Omental fat pad (tissue), 4 donors: ENCODE measurements around the gene CTU2. TPM values are rescaled to one million over a fixed set of nuclear protein-coding genes. Genes with fewer than 3 reads are reported as not detected.
"Not testable (repeated sequence)": the region's sequence is repeated elsewhere in the genome, so short reads cannot be mapped to it uniquely, and the experiment has no call there.

Experiments used
- ATAC-seq: fragments of 150-250 bp; one replicate; pipeline ENCODE4 v1.9.1; 2016; ENCODE audit warnings: mild to moderate bottlenecking, moderate library complexity; ENCODE audit not compliant: low FRiP score
- DNase-seq: peaks from one replicate; pipeline ENCODE4 v3.0.0-alpha.2; 2019; ENCODE audit warnings: low spot score
- total RNA-seq, 4 donors: library from RNA; depleted of rRNA; stranded (reverse); fragments of >200 nt; gene quantifications; one replicate each; pipeline ENCODE4 v1.1.0, GENCODE V29; 2016
- TF ChIP-seq, protein P1 (sequence below), 3 donors: fragments of 450-650 bp; IDR thresholded peaks; one replicate each; pipeline ENCODE4 v1.5.1; 2016 to 2017; ENCODE audit warnings: antibody characterized with exemption in 3 of 3, mild to moderate bottlenecking in 3 of 3, moderate library complexity in 2 of 3

The CTU2 gene
- total RNA-seq, 4 donors from 2014 or later, result 6.8 to 23.7 (median 10.2) TPM

DNA sequence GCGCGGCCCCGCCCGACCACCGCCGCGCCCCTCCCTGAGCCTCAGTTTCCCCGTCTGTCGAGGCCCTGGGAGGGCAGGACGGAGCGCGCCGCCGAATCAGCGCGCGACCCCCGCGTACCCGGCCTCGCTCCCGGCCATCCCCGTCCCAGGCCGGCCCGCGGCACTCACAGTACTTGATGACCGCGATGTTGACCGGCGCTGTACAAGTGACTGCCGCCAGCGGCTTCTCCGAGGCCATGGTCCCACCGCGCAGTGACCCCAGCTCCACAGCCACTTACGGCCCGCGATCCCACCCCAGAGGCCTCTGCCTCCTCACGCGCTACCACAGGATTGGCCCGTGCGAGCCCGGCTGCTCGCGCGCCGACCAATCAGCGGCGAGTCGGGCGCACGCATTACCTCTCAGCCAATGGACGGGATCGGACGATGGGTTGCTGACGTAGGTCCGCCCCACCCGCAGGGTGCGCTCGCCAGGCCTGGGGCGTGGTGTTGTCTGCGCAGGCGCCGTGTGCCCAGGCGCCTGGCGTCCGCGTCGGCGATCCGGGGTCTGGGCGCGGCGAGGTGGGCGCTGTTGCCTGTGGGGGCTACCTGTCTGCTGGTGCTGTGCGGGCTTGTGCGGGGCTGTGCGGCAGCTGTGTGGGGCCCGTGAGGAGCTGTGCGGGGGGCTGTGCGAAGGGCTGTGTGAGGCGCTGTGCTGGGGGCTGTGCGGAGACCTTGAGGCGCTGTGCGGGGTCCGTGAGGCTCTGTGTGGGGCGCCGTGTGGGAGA, 43.3 kb upstream of the CTU2 start, which contains the start of gene MVD:
MVD (minus strand) TSS at position 249 of the 764 bp plus-strand sequence; CDS start at position 238, 11 bp downstream.
- TF ChIP-seq, protein P1, sequence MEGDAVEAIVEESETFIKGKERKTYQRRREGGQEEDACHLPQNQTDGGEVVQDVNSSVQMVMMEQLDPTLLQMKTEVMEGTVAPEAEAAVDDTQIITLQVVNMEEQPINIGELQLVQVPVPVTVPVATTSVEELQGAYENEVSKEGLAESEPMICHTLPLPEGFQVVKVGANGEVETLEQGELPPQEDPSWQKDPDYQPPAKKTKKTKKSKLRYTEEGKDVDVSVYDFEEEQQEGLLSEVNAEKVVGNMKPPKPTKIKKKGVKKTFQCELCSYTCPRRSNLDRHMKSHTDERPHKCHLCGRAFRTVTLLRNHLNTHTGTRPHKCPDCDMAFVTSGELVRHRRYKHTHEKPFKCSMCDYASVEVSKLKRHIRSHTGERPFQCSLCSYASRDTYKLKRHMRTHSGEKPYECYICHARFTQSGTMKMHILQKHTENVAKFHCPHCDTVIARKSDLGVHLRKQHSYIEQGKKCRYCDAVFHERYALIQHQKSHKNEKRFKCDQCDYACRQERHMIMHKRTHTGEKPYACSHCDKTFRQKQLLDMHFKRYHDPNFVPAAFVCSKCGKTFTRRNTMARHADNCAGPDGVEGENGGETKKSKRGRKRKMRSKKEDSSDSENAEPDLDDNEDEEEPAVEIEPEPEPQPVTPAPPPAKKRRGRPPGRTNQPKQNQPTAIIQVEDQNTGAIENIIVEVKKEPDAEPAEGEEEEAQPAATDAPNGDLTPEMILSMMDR (IDR thresholded peaks at IDR 0.05), result no peak
- ATAC-seq (peak; percentile 99), DNase-seq (peak; percentile 77)

GRCh38 chr16:88665148-88665547, 41.2 kb upstream of the CTU2 start:
- TF ChIP-seq, protein P1 (IDR thresholded peaks at IDR 0.05), result no peak
- ATAC-seq (no peak), DNase-seq (no peak)

GRCh38 chr16:88665570-88665969, 40.7 kb upstream of the CTU2 start:
- no peak for DNase-seq
- no peak for ATAC-seq
- TF ChIP-seq, protein P1 (IDR thresholded peaks at IDR 0.05), result no peak

DNA sequence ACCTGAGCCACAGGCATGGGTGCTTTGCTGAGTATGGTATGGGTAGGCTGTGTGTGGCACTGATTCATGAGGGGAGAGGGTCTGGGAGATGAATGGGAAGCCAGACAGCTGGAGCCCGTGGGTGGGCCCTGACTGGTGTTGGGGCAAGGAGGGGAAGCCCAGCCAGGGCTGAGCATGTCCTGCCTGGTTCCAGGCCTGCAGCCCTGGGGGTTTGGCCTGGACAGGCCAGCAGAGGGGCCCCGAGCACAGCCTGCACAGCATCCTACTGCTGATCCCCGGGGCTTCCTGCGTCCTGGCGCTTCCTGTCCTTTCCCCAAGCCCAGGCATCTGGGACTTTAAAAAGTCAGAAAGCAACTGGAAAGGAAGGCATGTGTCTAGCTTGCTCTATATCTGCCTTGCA, 38.8 kb upstream of the CTU2 start:
- ATAC-seq (no peak), DNase-seq (no peak)
- TF ChIP-seq, protein P1 (IDR thresholded peaks at IDR 0.05), result no peak

DNA sequence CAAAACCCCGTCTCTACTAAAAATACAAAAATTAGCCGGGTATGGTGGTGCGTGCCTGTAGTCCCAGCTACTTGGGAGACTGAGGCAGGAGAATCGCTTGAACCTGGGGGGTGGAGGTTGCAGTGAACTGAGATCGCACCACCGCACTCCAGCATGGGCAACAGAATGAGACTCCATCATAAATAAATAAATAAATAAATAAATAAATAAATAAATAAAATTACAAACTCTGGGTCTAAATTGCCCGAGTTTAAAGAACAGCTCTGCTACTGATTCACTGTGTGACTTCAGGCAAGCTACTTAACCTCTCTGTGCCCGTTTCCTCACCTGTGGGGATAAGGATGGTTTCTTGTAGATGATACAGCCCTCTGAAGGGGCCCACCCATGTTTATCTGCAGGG, 36.8 kb upstream of the CTU2 start:
- not testable (repeated sequence) for DNase-seq, ATAC-seq

DNA sequence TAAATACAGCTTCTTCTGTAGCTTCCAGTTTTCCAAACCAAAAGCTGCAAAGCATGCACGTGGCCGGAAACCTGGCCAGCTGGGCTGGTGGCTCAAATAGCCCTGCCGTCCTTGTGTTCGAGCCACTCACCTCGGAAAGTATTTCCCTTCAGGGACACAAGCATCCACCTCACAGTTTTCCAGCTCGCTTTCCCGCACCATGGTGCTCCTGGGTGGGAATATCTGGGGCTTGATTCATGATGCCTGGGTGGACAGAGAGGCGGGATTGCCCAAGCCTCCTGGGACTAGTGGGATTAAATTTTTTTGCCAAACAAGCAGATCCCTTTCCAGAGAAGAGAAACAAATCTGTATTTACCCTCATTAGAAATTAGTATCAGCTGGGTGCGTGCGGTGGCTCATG, 36.3 kb upstream of the CTU2 start:
- no peak for DNase-seq
- TF ChIP-seq, protein P1 (IDR thresholded peaks at IDR 0.05), result no peak
- no peak for ATAC-seq

- DNase-seq, result no peak
- TF ChIP-seq, protein P1 (IDR thresholded peaks at IDR 0.05), result no peak
- ATAC-seq, result no peak
Observed at GRCh38 chr16:88671806-88672205, 34.5 kb upstream of the CTU2 start.
